Right lobe of liver (tissue), 4 donors: ENCODE measurements around the gene IRX2.

ENCODE experiments used
- POLR2A ChIP-seq: fragments of 450-650 bp; IDR thresholded peaks from one replicate; pipeline ENCODE4 v1.6.1; 2017; ENCODE audit warnings: antibody characterized with exemption, mild to moderate bottlenecking
- TF ChIP-seq, protein P1 (sequence below), 4 donors: fragments of 200-600 bp in 3 of 4; fragments of 450-650 bp in 1 of 4; IDR thresholded peaks; one replicate each; pipeline versions ENCODE4 v1.5.1 to v1.8.0; 2016 to 2022; ENCODE audit warnings: antibody characterized with exemption in 4 of 4, mild to moderate bottlenecking in 2 of 4
- donor health status: DM: no; HTN: no; CAD: no.
- donor health status: DM: no; HTN: no; CAD: no.
- donor health status: DM: no; HTN: yes; CAD: no.

DNA sequence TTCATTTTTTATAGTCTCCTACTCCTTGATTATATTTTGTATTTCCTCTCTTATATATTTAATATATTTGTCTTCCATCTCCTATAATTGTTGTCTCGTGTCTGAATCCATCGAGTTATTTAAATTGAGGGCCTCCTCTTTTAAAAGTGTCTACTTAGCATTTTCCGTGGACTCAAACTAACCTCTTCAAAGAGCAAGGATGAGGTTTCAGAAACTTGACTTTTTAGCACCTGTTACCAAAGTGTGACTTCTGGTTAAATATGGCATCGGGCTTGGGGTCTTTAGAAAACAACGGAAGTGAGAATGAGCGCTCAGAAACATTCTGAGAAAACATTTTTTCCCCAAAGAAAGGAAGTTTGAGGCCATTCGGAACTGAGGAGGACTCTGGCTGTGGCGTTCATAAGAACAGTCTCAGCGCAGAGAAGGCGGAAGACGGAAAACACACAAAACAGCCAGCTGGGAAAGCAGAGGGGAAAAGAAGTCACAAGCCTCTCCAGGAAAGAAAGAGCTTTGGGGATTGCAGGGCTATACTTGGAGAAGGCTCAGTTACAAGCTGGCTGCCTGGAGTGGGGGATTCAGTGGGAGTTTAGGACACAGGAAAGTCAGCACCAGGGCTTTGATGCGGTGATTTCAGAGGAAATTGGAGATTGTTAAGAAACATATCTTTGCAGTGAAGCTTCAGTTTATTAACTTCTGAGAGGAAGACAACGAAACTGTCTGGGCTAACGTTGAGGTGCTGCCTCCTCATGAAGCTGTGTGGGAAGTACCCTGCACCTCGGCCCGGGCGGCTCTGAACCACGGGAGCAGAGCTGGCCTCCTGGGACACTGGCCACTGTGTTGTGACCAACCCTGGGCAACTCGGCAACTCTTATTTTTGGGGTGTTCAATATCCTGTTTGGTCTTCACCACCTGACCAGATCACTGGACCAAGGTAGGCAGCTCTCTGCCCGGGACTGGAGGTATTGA, 25.1 kb upstream of the IRX2 start:
- TF ChIP-seq, protein P1, sequence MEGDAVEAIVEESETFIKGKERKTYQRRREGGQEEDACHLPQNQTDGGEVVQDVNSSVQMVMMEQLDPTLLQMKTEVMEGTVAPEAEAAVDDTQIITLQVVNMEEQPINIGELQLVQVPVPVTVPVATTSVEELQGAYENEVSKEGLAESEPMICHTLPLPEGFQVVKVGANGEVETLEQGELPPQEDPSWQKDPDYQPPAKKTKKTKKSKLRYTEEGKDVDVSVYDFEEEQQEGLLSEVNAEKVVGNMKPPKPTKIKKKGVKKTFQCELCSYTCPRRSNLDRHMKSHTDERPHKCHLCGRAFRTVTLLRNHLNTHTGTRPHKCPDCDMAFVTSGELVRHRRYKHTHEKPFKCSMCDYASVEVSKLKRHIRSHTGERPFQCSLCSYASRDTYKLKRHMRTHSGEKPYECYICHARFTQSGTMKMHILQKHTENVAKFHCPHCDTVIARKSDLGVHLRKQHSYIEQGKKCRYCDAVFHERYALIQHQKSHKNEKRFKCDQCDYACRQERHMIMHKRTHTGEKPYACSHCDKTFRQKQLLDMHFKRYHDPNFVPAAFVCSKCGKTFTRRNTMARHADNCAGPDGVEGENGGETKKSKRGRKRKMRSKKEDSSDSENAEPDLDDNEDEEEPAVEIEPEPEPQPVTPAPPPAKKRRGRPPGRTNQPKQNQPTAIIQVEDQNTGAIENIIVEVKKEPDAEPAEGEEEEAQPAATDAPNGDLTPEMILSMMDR (IDR thresholded peaks at IDR 0.05) = no peak
- no peak for TF ChIP-seq POLR2A
